Activated CD8-positive, alpha-beta memory T cell treated with anti-CD3 and anti-CD28 coated beads, Interleukin-2, amount 50 U/mL, for 1 hour (primary cell): ENCODE data around the gene SYCN.

Experiments used
- DNase-seq: peaks from one replicate; pipeline ENCODE4 v3.0.0-alpha.2; 2020; ENCODE audit errors: extremely low read depth

The SYCN gene

GRCh38 chr19:39171479-39172465 is 32.3 kb downstream of the SYCN start:
- DNase-seq = no peak

GRCh38 chr19:39170386-39171231 is 33.5 kb downstream of the SYCN start:
- no peak for DNase-seq

- DNase-seq = no peak
Measured at GRCh38 chr19:39169143-39169810, 34.8 kb downstream of the SYCN start.

- no peak for DNase-seq
Measured at GRCh38 chr19:39168258-39169142, 35.6 kb downstream of the SYCN start.

- DNase-seq = no peak
Measured at GRCh38 chr19:39167461-39168257, 36.4 kb downstream of the SYCN start.

GRCh38 chr19:39166571-39167391 is 37.3 kb downstream of the SYCN start:
- DNase-seq = no peak

- DNase-seq = no peak
Measured at GRCh38 chr19:39165857-39166256, 38.2 kb downstream of the SYCN start.

GRCh38 chr19:39164289-39164688 is 39.8 kb downstream of the SYCN start:
- no peak for DNase-seq

GRCh38 chr19:39163621-39164020 is 40.4 kb downstream of the SYCN start:
- no peak for DNase-seq

GRCh38 chr19:39162441-39163043 is 41.5 kb downstream of the SYCN start:
- no peak for DNase-seq

GRCh38 chr19:39160889-39161672 is 43.0 kb downstream of the SYCN start:
- no peak for DNase-seq

- DNase-seq = no peak
Measured at GRCh38 chr19:39160523-39160861, 43.6 kb downstream of the SYCN start.

GRCh38 chr19:39158646-39159260 is 45.3 kb downstream of the SYCN start:
- DNase-seq = no peak

GRCh38 chr19:39157997-39158389 is 46.1 kb downstream of the SYCN start:
- no peak for DNase-seq

GRCh38 chr19:39157275-39157996 is 46.6 kb downstream of the SYCN start:
- DNase-seq = no peak

GRCh38 chr19:39156326-39157230 is 47.5 kb downstream of the SYCN start:
- no peak for DNase-seq
